Sigmoid colon (tissue), 7 donors: ENCODE results near the gene LEO1. TPM values are rescaled to one million over a fixed set of nuclear protein-coding genes. Genes with fewer than 3 reads are reported as not detected.

ENCODE experiments used
- DNase-seq: peaks from one replicate; pipeline ENCODE4 v3.0.0-alpha.2; 2019
- H3K27ac ChIP-seq, 4 donors: fragments of 200-600 bp; sonication (generic); one replicate each; pipeline ENCODE4 v1.5.1; 2016 to 2019; ENCODE audit warnings: mild to moderate bottlenecking in 1 of 4
- H3K27me3 ChIP-seq, 3 donors: fragments of 200-600 bp; sonication (generic); one replicate each; pipeline ENCODE4 v1.5.1; 2019; ENCODE audit warnings: mild to moderate bottlenecking in 1 of 3
- H3K36me3 ChIP-seq, 4 donors: fragments of 200-600 bp; sonication (generic); one replicate each; pipeline ENCODE4 v1.5.1; 2016 to 2019
- H3K4me1 ChIP-seq, 4 donors: fragments of 200-600 bp; sonication (generic); one replicate each; pipeline ENCODE4 v1.5.1; 2017 to 2019
- H3K4me3 ChIP-seq, 4 donors: fragments of 200-600 bp; sonication (generic); one replicate each; pipeline ENCODE4 v1.5.1; 2017 to 2019; ENCODE audit warnings: mild to moderate bottlenecking in 2 of 4, moderate library complexity in 1 of 4
- H3K9me3 ChIP-seq, 4 donors: fragments of 200-600 bp in 3 of 4; sonication (generic) in 3 of 4; one replicate each; pipeline versions ENCODE4 v1.5.1 to v1.6.1; 2013 to 2019
- EP300 ChIP-seq, 4 donors: sonication (generic); formaldehyde crosslinking; IDR thresholded peaks; one replicate each; pipeline ENCODE4 v1.6.1; 2017; ENCODE audit warnings: antibody characterized with exemption in 4 of 4
- POLR2A ChIP-seq, 2 donors: fragments of 450-650 bp; IDR thresholded peaks; one replicate each; pipeline ENCODE4 v1.6.1; 2016; ENCODE audit warnings: antibody characterized with exemption in 2 of 2, mild to moderate bottlenecking in 2 of 2, moderate library complexity in 2 of 2
- POLR2AphosphoS5 ChIP-seq, 4 donors: sonication (generic); formaldehyde crosslinking; IDR thresholded peaks; one replicate each; pipeline ENCODE4 v1.6.1; 2017; ENCODE audit warnings: antibody characterized with exemption in 4 of 4
- WGBS, 2 donors: extraction: QIAGEN DNeasy Blood & Tissue Kit; methylation state at CpG; one replicate each; pipeline ENCODE4 v1.1.7; 2013; 5-methylcytosine and 5-hydroxymethylcytosine counted together
- intact Hi-C: fragments of 100-400 bp; cut with DNase I; formaldehyde crosslinking; loops from one replicate; pipeline ENCODE4 v1.15.1; 2023
- polyA plus RNA-seq, 3 donors: library from polyadenylated mRNA; stranded (reverse); fragments of 200-250 nt; gene quantifications; one replicate each; pipeline ENCODE4 v1.2.3, GENCODE V29; 2013
- total RNA-seq, 4 donors: library from RNA; depleted of rRNA; stranded (reverse); fragments of >200 nt; gene quantifications; one replicate each; pipeline ENCODE4 v1.1.0, GENCODE V29; 2016
- TF ChIP-seq, protein P1 (sequence below), 4 experiments: fragments of 450-650 bp in 3 of 4; fragments of 200-600 bp in 1 of 4; IDR thresholded peaks; one replicate each; pipeline ENCODE4 v1.5.1; 2016 to 2019; ENCODE audit warnings: antibody characterized with exemption in 4 of 4, mild to moderate bottlenecking in 3 of 4, moderate library complexity in 2 of 4
- donor health status: healthy with polysubstance abuse.
- donor health status: Bipolar disorder and iron deficiency.
- donor health status: healthy.

Gene LEO1
- total and polyA plus RNA-seq, 7 donors = 7.4 to 40.0 (median 15.3) TPM

DNA sequence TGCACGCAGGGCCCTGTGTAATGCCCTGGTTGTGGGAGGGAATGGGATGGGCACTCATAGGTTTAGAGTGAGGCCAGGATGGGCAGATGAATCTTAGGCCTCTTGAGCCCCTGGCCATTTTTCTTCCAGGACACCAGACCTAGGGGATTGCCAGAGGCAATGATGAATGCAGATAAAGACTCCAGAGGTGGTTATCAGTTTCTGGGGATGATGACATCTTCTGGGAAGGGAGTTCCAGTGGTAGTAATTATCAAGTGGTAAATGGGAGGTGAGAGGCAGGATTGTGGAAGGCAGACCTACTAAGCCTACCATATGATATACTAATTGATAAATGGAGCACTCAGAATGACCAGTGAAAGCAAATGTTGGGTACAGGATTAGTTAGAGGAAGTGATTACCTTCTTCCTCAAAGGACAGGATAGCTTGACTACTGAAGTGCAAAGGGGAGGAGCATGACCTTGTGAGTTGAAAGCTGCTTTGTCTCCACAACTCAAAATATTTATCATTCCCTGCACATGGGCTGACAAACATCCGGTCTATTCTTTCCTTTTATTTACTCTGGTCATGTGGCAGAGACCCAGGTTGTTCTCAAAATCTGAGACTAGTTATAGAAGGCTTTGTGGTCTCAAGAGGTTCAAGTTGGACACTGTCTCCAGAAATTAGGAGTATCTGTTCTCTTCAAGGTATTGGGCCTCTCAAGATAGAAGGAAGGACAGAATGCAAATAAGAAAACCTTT, 37.3 kb upstream of the LEO1 start:
- no peak overlapping the region for H3K27ac ChIP-seq
- H3K4me1 ChIP-seq = peaks cover 0 to 21% (median 19%) of the 10 kb centered on the region in 4 donors
- H3K4me3 ChIP-seq = no peak overlapping the region
- no peaks in the 10 kb centered on the region for H3K27me3 ChIP-seq
- intact Hi-C loops = no loop called here
- no peak for DNase-seq
- TF ChIP-seq EP300 (IDR thresholded peaks at IDR 0.05) = no peak
- TF ChIP-seq, protein P1, sequence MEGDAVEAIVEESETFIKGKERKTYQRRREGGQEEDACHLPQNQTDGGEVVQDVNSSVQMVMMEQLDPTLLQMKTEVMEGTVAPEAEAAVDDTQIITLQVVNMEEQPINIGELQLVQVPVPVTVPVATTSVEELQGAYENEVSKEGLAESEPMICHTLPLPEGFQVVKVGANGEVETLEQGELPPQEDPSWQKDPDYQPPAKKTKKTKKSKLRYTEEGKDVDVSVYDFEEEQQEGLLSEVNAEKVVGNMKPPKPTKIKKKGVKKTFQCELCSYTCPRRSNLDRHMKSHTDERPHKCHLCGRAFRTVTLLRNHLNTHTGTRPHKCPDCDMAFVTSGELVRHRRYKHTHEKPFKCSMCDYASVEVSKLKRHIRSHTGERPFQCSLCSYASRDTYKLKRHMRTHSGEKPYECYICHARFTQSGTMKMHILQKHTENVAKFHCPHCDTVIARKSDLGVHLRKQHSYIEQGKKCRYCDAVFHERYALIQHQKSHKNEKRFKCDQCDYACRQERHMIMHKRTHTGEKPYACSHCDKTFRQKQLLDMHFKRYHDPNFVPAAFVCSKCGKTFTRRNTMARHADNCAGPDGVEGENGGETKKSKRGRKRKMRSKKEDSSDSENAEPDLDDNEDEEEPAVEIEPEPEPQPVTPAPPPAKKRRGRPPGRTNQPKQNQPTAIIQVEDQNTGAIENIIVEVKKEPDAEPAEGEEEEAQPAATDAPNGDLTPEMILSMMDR (IDR thresholded peaks at IDR 0.05) = no peak
- TF ChIP-seq POLR2A (IDR thresholded peaks at IDR 0.05) = no peak
- no peak for TF ChIP-seq POLR2AphosphoS5 (IDR thresholded peaks at IDR 0.05)
- H3K36me3 ChIP-seq = no peaks in the 10 kb centered on the region
- no peaks in the 10 kb centered on the region for H3K9me3 ChIP-seq
- 56 to 73% methylated on average over 2 of the region's 2 CpGs for WGBS, 2 donors

DNA sequence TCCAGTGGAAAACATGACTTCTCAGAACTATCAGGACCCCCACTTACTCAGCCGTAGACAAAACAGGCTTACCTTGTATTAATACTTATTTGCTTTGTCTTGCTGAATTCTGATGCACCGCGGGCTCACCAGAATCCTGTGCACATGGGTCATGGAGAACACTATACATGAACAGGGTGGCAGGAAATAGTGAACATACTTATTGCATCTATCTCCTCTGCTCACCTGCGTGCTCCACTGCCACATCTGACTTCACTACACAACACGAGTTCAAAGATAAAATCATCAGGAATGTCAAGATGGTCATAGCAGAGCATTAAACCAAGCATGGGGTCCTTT, 36.8 kb upstream of the LEO1 start:
- peaks cover 0 to 21% (median 19%) of the 10 kb centered on the region in 4 donors for H3K4me1 ChIP-seq
- intact Hi-C loops = no loop called here
- H3K9me3 ChIP-seq = no peaks in the 10 kb centered on the region
- no peak for DNase-seq
- WGBS, 2 donors = 91 to 93% methylated on average over 5 of the region's 5 CpGs
- H3K36me3 ChIP-seq = no peaks in the 10 kb centered on the region
- H3K4me3 ChIP-seq = no peak overlapping the region
- H3K27me3 ChIP-seq = no peaks in the 10 kb centered on the region
- H3K27ac ChIP-seq = no peak overlapping the region
- TF ChIP-seq POLR2AphosphoS5 (IDR thresholded peaks at IDR 0.05) (no peak), POLR2A (IDR thresholded peaks at IDR 0.05) (no peak), EP300 (IDR thresholded peaks at IDR 0.05) (no peak)
- TF ChIP-seq, protein P1 (IDR thresholded peaks at IDR 0.05) = no peak

DNA sequence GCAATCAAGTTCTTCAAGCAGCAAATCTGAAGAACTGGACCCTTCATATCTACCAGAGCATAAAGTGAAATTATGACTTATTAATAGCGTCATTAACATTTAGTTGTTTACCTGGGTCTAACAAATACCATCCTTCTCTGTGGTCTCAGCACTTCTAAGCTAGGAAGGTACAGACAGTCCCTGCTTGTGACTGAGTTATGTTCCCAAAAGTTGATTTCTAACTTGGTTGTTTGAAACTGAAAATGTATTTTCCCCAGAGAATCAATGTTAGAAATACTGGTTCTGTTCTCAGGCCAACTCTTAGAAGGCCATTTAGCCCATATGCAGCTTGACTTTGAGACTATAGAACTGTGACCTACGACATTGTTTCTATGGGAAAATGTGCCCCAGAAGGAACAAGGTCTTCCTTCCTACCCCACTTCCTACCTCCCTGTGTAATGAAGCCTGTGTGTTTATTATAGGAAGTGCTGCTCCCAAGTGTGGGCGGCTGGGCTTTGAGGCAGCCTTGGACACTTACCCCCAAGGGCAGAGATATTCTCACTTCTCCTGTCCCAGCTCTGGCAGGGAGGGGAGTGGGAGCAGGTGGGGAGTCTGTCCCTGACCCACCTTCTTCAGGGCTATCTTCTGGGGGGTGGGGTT, 35.2 kb upstream of the LEO1 start:
- Histone ChIP-seq H3K36me3 (no peaks in the 10 kb centered on the region), H3K27me3 (no peaks in the 10 kb centered on the region), H3K4me3 (no peak overlapping the region), H3K27ac (no peak overlapping the region), H3K4me1 (peaks cover 0 to 13% (median 11%) of the 10 kb centered on the region in 4 donors), H3K9me3 (no peaks in the 10 kb centered on the region)
- WGBS, 2 donors = 80 to 82% methylated on average over 3 of the region's 3 CpGs
- TF ChIP-seq EP300 (IDR thresholded peaks at IDR 0.05) (no peak), POLR2A (IDR thresholded peaks at IDR 0.05) (no peak), POLR2AphosphoS5 (IDR thresholded peaks at IDR 0.05) (no peak)
- TF ChIP-seq, protein P1 (IDR thresholded peaks at IDR 0.05) = no peak
- DNase-seq = no peak
- intact Hi-C loops = no loop called here

DNA sequence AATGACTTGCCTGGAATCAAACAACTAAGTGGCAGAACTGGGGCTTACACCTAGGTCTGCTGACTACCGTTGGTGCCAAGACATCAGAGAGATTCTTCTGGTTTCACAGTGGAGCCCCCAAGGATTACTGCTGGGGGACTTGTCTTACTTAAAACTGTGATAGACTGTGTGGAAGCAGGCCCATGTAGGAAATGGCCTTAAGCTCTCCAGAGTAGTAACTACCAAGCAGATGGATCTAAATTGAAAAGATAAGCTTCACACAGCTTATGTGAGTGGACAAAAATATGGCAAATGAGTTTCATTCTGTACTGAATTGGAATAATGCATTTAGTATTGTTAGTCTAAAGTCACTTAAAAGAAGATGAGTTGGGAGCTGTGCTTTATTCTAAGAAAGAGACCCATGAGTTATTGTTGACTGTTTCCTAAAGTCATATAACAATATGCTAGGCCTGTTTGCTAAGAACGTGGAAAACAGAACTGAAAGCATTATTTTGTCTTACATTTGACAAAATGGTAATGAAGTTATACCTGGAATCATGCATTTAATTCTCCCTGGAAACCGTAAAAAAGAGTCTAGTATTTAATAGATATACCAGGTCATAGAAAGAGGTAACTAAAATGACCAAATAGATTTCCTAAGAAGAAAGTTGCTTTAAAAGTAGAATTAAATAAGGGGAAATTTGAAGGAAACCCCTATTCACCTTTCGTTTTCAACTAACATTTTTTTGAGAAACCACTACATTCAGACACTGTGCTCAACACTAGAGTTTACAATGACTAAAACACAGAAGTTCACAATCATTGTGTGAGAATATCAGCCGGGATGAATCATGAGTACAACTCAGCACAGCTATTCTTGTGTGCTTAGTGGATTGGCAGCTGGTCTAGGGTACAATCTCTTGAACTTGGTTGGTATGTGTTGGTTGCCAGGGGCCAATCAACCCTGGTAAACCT, 34.4 kb upstream of the LEO1 start:
- Histone ChIP-seq H3K36me3 (no peaks in the 10 kb centered on the region), H3K27ac (no peak overlapping the region), H3K4me1 (peaks cover 0 to 6% (median 5%) of the 10 kb centered on the region in 4 donors), H3K4me3 (no peak overlapping the region), H3K27me3 (no peaks in the 10 kb centered on the region), H3K9me3 (no peaks in the 10 kb centered on the region)
- intact Hi-C loops = no loop called here
- WGBS, 2 donors = 75 to 78% methylated on average over 5 of the region's 5 CpGs
- DNase-seq = no peak
- TF ChIP-seq, protein P1 (IDR thresholded peaks at IDR 0.05) = no peak
- no peak for TF ChIP-seq POLR2AphosphoS5 (IDR thresholded peaks at IDR 0.05)
- TF ChIP-seq EP300 (IDR thresholded peaks at IDR 0.05) = no peak
- no peak for TF ChIP-seq POLR2A (IDR thresholded peaks at IDR 0.05)
